HAP-1 (cell line): ENCODE results near the gene WNT7A.

Experiments
- DNase-seq, 2 experiments: peaks; one replicate each; pipeline ENCODE4 v3.0.0-alpha.2; 2016 to 2020; ENCODE audit warnings: low spot score in 2 of 2
- H3K27me3 ChIP-seq: fragments of 250-450 bp; sonication (Bioruptor Pico); 2 replicates; pipeline ENCODE4 v1.5.1; 2020; ENCODE audit warnings: low read depth, mild to moderate bottlenecking, moderate library complexity
- H3K36me3 ChIP-seq: fragments of 250-450 bp; sonication (Bioruptor Pico); replicated peaks from 2 replicates; pipeline ENCODE4 v1.5.1; 2020; ENCODE audit warnings: mild to moderate bottlenecking
- H3K4me1 ChIP-seq: fragments of 250-450 bp; sonication (Bioruptor Pico); 2 replicates; pipeline ENCODE4 v1.5.1; 2020; ENCODE audit warnings: mild to moderate bottlenecking
- H3K4me3 ChIP-seq: fragments of 250-450 bp; sonication (Bioruptor Pico); 2 replicates; pipeline ENCODE4 v1.5.1; 2020; ENCODE audit warnings: mild to moderate bottlenecking, moderate library complexity
- H3K9me3 ChIP-seq: fragments of 250-450 bp; sonication (Bioruptor Pico); 2 replicates; pipeline ENCODE4 v1.5.1; 2020; ENCODE audit warnings: mild to moderate bottlenecking, moderate library complexity
- in situ Hi-C: fragments of 300-500 bp; cut with MboI; formaldehyde crosslinking; loops from 3 replicates; pipeline ENCODE4 v1.14.3; 2020; ENCODE audit warnings: low sequenced_read_pairs, inconsistent platforms, mixed read lengths

Gene WNT7A

DNA sequence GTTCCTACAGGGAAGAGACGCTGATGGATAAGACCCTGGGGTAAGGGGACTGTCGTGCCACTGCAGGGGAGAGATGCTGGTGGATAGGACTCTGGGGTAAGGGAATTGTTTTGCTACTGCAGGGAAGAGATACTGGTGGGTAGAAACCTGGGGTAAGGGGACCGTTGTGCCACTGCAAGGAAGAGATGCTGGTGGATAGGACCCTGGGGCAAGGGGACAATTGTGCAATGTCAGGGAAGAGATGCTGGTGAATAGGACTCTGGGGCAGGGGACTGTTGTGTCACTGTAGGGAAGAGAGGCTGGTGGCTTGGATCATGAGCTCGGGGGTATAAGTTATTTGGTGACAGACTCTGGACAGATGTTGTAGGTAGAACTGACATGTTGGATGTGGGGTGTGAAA lies 37.6 kb downstream of the WNT7A start:
- in situ Hi-C loops, result no loop called here
- no peaks in the 10 kb centered on the region for H3K9me3 ChIP-seq
- no peaks in the 10 kb centered on the region for H3K4me1 ChIP-seq
- H3K4me3 ChIP-seq, result no peak overlapping the region
- H3K27me3 ChIP-seq, result peaks cover 7% of the 10 kb centered on the region; the same call in 1 of the 2 replicates
- no peak for DNase-seq
- H3K36me3 ChIP-seq, result no peaks in the 10 kb centered on the region

DNA sequence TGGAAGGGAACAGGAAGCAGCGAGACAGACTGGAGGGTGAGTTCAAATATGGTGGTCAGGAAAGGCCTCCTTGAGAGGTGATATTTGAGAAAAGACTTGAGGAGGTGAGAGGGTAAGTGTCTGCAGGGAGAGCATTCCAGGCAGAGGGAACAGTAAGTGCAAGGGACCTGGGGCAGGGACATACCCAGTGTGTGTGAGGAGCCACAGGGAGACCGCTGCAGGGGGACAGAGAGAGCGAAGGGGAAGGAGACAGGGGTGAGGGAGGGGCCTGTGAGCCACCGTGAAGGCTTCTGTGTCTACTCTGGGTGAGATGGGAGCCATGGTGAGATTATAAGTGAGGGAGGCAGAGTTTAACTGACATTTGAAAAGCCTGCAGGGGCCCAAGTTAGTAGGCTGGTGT lies 38.0 kb downstream of the WNT7A start:
- in situ Hi-C loops, result no loop called here
- peaks cover 7% of the 10 kb centered on the region; the same call in 1 of the 2 replicates for H3K27me3 ChIP-seq
- H3K4me1 ChIP-seq, result no peaks in the 10 kb centered on the region
- H3K36me3 ChIP-seq, result no peaks in the 10 kb centered on the region
- H3K9me3 ChIP-seq, result no peaks in the 10 kb centered on the region
- H3K4me3 ChIP-seq, result no peak overlapping the region
- DNase-seq, result no peak

DNA sequence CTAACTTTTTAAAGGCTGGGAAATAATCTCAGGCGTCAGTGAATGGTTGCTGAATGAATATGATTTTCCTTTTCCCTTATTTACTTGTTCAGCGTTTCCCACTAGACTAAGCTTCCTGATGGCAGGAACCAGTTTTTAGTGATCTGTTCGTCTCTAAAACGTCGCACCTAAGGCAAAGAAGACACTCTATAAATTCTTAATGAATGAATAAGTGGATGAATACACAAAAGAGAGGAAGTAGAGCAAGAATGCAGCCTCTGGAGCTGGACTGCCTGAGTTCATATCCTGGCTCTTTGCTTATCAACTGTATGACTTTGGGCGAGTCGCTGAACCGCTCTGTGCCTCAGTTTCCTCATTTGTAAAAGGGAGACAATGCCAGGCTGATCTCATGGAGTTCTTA lies 38.7 kb downstream of the WNT7A start:
- no peaks in the 10 kb centered on the region for H3K9me3 ChIP-seq
- no peaks in the 10 kb centered on the region for H3K36me3 ChIP-seq
- in situ Hi-C loops, result no loop called here
- H3K27me3 ChIP-seq, result peaks cover 9% of the 10 kb centered on the region; the same call in 1 of the 2 replicates
- DNase-seq, result no peak
- H3K4me1 ChIP-seq, result no peaks in the 10 kb centered on the region
- no peak overlapping the region for H3K4me3 ChIP-seq

DNA sequence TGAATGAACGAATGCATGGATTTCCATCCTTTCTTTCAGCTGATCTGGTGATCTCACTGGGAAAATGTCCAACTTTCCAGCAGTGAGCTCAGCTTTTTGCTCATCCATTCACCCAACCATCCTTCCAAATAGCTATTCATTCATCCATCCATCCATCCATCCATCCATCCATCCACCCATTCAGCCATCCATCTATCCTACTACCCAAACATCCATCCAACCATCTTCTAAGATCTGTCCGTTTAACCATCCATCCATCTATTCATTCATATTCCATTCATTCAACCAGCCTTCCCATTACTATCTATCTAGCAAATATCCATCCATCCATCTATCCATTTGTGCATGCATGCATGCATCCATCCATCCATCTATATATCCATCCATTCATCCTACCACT lies 39.4 kb downstream of the WNT7A start:
- in situ Hi-C loops, result no loop called here
- DNase-seq, result no peak
- no peaks in the 10 kb centered on the region for H3K4me1 ChIP-seq
- H3K9me3 ChIP-seq, result no peaks in the 10 kb centered on the region
- peaks cover 13% of the 10 kb centered on the region for H3K27me3 ChIP-seq
- H3K4me3 ChIP-seq, result no peak overlapping the region
- no peaks in the 10 kb centered on the region for H3K36me3 ChIP-seq

DNA sequence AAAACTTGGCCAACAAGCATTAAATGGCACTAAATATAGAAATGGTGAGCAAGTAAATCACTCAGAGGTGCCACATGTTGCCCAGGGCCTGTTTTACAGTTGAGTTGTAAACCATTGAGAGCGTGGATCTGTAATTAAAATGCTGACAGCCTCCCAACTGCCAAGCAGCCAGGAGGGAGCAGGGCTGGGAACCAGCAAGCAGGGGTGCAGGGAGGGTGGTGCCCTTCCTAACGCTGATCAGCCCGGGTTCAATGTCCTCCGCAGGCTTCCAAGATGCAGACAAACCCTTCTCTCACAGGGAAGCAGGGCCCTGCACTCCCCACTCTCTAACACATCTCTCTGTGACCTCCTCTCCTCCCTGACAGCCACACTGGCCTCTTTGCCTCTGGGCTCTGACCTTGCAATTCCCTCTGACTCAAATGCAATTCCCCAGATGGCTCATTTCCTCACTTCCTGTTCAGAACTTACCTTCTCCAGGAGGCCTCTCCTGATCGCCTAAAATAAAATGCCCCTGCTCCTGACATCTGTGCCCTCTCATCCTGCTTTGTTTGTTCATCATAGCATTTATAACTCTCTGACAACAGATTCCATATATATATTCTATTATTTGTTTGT lies 40.0 kb downstream of the WNT7A start:
- no peaks in the 10 kb centered on the region for H3K9me3 ChIP-seq
- no peak for DNase-seq
- no peak overlapping the region for H3K4me3 ChIP-seq
- in situ Hi-C loops, result no loop called here
- peaks cover 18% of the 10 kb centered on the region for H3K27me3 ChIP-seq
- no peaks in the 10 kb centered on the region for H3K4me1 ChIP-seq
- H3K36me3 ChIP-seq, result no peaks in the 10 kb centered on the region

DNA sequence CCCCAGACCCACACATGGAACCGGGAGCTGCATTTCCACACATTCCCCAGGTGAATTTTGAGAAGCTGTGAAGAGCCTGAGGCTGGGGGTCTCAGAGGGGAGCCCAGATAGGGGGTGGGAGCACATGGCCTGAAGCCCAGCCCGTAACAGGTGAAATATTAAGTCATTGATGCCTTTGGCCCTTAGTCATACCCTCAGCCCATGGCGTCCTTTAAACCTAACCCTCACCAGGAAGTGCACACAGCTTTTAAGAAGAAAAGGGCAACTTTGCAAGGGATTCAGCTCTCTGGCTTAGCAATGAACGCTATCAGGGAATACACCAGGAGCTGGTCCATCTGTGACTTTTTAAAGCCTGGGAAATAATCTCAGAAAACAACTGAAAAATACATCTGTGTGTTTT lies 40.6 kb downstream of the WNT7A start:
- H3K9me3 ChIP-seq, result no peaks in the 10 kb centered on the region
- no peak overlapping the region for H3K4me3 ChIP-seq
- in situ Hi-C loops, result no loop called here
- no peaks in the 10 kb centered on the region for H3K36me3 ChIP-seq
- H3K27me3 ChIP-seq, result peaks cover 24% of the 10 kb centered on the region
- DNase-seq, result no peak
- no peaks in the 10 kb centered on the region for H3K4me1 ChIP-seq

DNA sequence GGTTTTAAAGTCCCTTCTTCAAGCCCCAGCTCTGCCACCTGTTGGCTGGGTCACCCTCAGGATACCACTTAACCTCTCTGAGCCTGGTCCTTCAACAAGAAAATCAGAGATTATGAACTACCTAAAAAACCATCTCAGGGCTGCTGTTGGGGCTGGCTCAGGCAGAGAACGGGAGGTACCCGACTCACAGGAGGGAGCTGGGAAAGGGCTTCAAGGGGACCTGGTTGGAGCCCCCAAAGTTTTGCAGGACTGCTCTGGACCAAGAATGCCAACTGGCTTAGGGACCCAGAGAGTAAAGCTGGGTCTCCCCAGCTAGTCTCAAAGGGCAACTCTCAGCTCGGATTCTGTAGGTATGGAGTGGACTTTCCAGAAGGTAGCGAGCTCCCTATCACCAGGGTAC lies 41.5 kb downstream of the WNT7A start:
- DNase-seq, result no peak
- Histone ChIP-seq H3K27me3 (peaks cover 30% of the 10 kb centered on the region), H3K9me3 (no peaks in the 10 kb centered on the region), H3K4me3 (no peak overlapping the region), H3K4me1 (no peaks in the 10 kb centered on the region), H3K36me3 (no peaks in the 10 kb centered on the region)
- in situ Hi-C loops, result no loop called here

DNA sequence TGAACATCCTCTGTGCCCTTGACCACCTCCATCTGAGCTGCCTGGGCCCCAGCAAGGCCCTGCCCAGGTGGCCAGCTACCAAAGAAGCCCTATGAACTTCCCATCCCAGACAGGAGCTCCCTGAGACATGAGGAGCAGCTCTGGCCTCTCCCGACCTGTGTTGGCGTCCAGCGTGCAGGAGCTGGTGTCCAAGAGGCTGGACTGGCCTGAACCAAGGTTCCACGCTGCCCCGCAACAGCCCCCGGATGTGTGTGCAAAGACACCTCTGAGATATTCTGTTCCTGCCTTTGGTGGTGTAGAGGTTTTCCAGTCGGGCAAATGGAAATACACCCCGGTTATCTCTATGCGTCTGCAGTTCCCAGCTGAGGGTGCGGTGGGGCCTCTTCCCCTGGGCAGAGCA lies 42.1 kb downstream of the WNT7A start:
- H3K4me3 ChIP-seq, result no peak overlapping the region
- no peaks in the 10 kb centered on the region for H3K9me3 ChIP-seq
- DNase-seq, result no peak
- H3K4me1 ChIP-seq, result no peaks in the 10 kb centered on the region
- in situ Hi-C loops, result no loop called here
- H3K36me3 ChIP-seq, result no peaks in the 10 kb centered on the region
- peaks cover 30% of the 10 kb centered on the region for H3K27me3 ChIP-seq

DNA sequence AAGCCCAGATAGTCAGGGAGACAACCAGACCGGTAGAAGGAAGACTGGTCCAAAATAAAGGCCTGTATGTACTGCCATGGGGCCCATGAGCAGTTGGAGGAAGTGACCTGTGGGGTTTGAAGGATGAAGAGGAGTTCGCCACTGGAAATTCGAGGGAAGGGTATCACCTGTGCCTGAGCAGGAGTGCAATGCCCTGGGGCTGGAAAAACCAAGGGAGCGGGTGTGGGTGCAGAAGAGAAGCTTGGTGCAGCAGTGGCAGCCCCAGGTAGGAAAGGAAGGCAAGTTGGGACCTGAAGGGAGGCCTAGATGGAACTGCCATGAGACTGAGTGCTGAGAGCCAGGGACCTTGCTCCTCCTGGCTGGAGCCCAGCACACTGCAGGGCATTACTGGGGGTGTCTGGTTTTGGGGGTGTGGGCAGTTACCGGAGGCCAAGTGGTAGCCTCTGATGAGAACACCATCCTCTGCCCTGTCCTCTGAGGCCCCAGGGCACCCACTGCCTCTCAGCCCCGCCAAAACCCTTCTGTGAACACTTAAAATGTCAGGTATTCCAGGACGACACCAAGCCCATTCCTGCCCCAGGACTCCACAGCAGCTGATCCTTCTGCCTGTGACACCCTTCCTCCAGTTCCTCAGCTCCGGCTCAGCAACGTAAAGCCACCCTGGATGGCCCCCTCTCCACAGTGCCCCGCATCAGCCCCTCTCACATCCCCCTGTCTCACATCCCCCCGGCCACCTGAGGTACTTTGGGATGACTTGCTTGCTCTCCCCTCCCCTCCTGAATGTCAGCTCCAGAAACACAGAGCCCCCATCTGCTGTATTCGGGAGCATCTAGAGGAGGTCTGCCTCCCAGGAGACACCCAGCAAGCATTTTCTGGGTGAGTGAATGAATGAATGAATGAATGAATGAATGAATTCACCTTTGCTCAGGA lies 42.9 kb downstream of the WNT7A start:
- Histone ChIP-seq H3K36me3 (no peaks in the 10 kb centered on the region), H3K27me3 (peaks cover 30% of the 10 kb centered on the region), H3K9me3 (no peaks in the 10 kb centered on the region), H3K4me3 (no peak overlapping the region), H3K4me1 (no peaks in the 10 kb centered on the region)
- in situ Hi-C loops, result no loop called here
- DNase-seq, result no peak

DNA sequence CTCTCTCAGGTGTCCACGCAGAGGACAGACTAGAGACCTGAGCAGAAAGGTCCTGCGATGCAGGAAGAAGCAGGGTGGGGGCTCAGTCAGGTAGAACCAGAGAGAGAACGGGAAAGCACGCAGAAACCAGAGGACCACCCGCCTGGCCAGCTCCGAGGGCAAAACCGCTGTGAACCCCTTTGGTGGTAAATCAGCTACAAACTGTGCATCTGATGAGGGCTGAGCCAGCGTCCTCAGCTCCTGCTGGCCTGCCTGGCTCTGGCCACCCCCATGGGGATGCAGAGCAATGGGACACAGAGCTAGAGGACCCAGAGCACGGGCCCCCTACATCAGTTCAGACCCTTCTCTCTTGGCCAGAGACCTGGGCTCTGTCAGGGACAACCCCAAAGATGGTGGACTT lies 44.6 kb downstream of the WNT7A start:
- no peak overlapping the region for H3K4me3 ChIP-seq
- peaks cover 30% of the 10 kb centered on the region for H3K27me3 ChIP-seq
- no peaks in the 10 kb centered on the region for H3K36me3 ChIP-seq
- DNase-seq, result no peak
- no peaks in the 10 kb centered on the region for H3K9me3 ChIP-seq
- in situ Hi-C loops, result no loop called here
- no peaks in the 10 kb centered on the region for H3K4me1 ChIP-seq

DNA sequence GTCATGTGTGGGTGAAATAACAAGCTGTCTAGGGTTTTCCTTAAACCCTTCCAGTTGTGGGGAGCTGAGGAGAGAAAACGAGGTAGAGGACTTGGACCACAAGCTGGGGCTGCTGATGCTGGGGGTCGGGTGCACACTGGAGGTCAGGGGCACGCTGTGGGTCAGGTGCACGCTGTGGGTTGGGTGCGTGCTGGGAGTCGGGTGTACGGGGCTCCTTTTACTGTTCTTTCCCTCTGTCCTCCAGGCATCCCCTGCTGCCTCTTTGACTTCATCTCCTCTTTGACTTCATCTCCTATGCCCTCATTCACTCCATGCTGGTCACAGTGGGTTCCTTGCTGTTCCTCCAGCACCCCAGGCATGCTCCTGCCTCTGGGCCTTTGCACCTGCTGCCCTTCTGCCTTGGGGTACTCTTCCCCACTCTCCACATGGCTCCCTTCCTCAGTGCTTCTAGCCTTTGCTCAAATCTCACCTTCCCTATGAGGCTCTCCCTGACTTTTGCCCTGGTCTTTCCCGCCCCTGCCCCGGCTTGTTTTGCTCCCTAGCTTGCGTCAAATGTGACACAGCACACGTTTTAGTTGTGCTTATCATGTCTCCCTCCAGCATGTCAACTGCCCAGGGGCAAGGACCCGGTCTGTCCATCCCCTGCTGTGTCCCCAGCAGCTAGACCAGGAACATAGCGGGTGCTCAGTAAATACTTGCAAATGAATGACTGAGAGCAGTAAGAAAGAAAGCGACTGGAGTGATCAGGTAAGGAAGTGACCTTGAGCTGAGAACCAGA lies 45.4 kb downstream of the WNT7A start:
- H3K4me1 ChIP-seq, result no peaks in the 10 kb centered on the region
- DNase-seq, result no peak
- H3K4me3 ChIP-seq, result no peak overlapping the region
- in situ Hi-C loops, result no loop called here
- H3K27me3 ChIP-seq, result peaks cover 25% of the 10 kb centered on the region
- H3K36me3 ChIP-seq, result no peaks in the 10 kb centered on the region
- no peaks in the 10 kb centered on the region for H3K9me3 ChIP-seq

DNA sequence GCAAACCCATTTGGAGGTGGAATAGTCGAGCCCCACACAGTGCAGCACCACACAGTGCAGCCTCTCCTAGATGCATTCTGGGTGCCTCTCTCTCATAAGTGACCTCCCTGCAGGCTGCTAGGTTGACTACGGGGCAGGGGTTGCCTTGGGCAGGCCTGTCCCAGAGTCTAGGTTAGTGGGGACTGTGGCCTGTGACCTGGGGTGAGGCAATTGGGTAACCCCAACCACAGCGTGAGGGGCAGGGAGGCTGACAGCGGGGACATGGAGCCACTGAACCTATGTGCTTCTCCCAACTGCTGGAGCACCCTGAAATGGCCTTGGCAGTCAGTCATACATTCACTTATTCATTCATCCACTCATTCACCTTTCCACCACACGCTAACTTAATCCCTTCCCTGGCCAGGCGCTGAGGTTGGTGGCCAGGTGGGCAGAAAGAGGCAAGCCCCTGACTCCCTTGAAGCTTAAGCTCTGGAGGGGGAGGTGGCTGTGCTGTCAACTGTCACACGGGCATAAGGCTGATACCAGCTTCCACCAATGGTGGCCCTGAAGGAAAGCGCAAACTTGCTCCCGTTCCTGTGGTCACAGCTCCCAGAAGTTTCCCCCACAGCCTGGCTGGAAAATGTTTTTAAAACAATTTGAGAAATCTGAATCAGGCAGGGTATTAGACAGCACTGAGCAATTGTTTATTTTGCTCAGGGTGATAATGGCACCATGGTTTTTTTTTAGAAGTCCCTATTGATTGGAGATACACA lies 46.2 kb downstream of the WNT7A start:
- in situ Hi-C loops, result no loop called here
- H3K4me3 ChIP-seq, result no peak overlapping the region
- H3K4me1 ChIP-seq, result no peaks in the 10 kb centered on the region
- no peaks in the 10 kb centered on the region for H3K9me3 ChIP-seq
- H3K36me3 ChIP-seq, result no peaks in the 10 kb centered on the region
- DNase-seq, result no peak
- H3K27me3 ChIP-seq, result peaks cover 23% of the 10 kb centered on the region

DNA sequence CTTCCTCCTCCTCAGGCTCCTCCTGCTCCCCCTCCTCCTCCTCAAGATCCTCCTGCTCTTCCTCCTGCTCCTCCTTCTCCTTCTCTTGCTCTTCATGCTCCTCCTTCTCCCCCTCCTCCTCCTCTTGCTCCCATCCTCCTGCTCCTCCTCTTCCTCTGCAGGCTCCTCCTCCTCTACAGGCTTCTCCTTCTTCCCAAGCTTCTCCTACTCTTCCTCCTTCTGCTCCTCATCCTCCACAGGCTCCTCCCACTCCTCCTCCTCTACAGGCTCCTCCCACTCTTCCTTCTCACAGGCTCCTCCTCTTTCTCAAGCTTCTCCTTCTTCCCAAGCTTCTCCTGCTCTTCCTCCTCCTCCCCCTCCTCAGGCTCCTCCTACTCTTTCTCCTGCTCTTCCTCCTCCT lies 47.7 kb downstream of the WNT7A start:
- peaks cover 23% of the 10 kb centered on the region for H3K27me3 ChIP-seq
- no peak for DNase-seq
- H3K9me3 ChIP-seq, result no peaks in the 10 kb centered on the region
- H3K36me3 ChIP-seq, result no peaks in the 10 kb centered on the region
- H3K4me3 ChIP-seq, result no peak overlapping the region
- in situ Hi-C loops, result no loop called here
- no peaks in the 10 kb centered on the region for H3K4me1 ChIP-seq
